Glomerular visceral epithelial cell (primary cell): Measurements from ENCODE around the gene HNRNPUL1.
"Not testable (repeated sequence)": the region's sequence is repeated elsewhere in the genome, so short reads cannot be mapped to it uniquely, and the experiment has no call there.

Experiments
- DNase-seq: peaks from one replicate; pipeline ENCODE4 v3.0.0-alpha.2; 2016; ENCODE audit errors: extremely low spot score

Gene HNRNPUL1

DNA sequence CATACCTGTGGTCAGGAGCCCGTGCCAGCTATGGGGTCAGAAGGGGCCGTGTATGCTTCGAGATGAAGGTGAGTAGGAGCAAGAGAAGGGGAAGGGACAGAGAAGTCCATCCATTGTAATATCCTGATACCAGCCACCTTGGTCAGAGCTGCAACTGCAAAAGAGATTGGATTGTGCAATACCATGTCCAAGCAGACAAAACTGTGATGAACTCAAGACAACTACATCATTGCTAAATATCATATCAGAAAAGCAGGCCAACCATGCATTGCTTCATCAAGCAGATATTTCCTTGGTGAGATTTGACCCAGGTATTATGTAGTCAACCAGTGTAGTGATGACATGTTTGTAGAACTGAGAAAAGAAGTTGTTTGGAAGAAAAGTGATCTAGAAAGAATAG, 12.1 kb downstream of the HNRNPUL1 start:
- DNase-seq, result no peak

DNA sequence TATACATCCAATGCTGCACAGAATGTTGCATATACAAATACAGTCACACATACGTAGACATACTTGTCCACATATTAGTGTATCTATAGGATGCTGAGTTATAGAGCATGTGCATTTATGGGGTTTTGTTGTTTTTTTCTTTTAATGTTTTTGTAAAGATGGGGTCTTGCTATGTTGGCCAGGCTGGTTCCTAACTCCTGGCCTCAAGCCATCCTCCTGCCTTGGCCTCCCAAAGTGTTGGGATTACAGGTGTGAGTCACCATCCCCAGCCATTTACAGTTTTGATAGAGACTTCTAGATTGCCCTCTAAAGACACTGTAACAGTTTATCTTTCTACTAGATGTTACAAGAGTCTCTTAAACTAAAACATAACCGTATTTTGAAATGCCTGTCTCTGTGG, 14.3 kb downstream of the HNRNPUL1 start:
- DNase-seq, result no peak

DNA sequence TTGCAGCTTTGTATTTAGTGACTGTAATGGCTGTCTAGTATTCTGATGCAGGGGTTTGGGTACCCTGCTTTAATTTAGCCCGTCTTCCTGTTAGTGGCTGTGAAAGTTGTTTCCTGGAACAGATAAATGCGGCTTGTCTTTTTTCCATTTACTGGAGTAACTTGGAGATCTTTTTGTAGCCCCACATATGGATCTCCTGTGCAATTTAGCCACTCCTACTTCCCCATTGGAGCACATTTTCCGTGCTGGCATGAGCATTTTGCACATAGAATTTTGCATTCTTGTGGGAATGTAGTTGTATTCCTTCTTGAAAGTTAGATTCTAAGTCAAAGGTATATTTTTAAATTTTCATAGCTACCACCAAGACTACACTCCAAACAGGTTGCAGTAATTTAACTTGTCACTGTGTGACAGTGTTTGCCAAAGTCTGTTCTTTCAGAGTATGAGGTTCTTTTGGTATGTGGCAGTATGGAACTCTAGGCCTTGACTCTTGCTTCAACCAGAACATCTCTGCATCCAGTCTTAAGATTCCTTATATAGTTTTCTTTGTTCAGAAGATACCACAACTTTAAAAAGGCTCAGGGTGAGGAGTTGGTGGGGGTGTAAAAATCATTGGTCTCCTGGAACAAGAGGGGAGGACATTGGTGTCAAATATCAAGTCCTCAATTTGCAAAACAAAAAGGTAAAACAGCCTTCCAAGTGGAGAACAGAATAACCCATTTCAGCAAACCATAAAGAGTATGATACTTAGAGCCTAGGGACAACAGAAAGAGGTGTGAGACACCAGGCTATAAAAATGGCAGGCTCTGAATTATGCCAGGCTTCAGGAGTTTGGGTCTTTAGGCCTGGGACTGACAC, 24.7 kb downstream of the HNRNPUL1 start:
- no peak for DNase-seq

DNA sequence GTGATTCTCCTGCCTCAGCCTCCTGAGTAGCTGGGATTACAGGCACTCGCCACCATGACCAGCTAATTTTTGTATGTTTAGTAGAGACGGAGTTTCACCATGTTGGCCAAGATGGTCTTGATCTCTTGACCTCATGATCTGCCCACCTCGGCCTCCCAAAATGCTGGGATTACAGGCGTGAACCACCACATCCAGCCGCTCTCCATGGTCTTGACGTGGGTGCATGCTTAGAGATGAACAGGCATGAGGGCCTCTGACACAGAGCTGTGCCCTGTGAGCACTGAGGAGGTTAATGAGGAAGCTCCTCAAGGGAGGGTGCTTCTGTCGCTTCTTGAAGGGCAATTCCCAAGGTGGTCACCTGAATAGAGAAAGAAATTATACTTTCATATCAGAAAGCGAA, 25.6 kb downstream of the HNRNPUL1 start:
- DNase-seq, result not testable (repeated sequence)

DNA sequence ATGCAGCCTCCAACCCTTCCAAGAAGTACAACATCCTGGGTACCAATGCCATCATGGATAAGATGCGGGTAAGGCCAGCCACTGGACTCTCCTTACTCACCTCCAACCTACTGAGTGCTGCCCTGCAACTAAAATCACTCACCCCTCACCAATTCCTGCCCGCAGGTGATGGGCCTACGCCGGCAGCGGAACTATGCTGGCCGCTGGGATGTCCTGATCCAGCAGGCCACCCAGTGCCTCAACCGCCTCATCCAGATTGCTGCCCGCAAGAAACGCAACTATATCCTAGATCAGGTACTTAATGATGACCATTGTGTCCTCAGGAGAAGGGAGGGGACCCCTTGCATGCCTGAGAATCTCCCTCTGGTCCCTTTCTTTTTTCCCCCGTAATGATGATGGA, 30.2 kb downstream of the HNRNPUL1 start:
- no peak for DNase-seq

DNA sequence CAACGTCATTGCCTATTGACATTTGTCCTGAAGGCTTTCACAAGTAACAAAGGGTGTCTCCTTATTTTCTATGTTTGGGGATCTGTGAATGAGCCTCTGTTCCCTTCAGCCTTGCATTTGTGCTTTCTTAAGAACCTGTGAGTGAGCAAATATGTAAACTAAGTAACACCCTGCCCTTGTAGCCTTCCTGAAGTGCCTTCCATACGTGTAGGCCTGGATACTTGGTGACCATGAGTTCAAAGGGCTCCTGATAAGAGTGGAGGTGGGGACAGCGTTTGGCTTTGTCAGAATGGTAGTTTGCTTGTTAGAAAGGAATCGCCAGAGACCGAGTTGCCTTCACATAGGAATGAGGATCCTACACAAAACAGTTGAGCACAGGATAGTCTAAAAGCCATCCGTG, 31.3 kb downstream of the HNRNPUL1 start:
- no peak for DNase-seq

DNA sequence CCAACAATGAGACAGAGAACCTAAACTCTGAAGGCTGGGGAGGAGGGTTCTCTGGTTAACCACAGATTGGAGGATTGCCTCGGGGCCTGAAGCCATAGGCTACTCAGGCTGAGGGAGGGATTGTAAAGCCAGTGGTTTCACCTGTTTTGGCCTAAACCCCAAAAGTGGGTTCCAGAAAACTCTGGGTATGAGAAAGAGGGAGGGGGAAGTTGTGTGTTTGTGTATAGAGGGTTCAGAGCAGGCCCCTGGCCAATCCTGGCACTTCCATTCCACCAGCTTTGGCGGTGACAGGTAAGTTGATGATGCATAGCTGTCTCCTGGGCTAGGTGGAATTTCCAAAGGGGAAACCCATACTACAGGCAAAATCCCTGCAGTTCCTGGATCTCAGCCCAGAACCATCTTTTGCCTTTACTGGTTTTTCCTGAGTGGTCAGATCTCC, 32.3 kb downstream of the HNRNPUL1 start:
- peak; percentile 58 for DNase-seq

DNA sequence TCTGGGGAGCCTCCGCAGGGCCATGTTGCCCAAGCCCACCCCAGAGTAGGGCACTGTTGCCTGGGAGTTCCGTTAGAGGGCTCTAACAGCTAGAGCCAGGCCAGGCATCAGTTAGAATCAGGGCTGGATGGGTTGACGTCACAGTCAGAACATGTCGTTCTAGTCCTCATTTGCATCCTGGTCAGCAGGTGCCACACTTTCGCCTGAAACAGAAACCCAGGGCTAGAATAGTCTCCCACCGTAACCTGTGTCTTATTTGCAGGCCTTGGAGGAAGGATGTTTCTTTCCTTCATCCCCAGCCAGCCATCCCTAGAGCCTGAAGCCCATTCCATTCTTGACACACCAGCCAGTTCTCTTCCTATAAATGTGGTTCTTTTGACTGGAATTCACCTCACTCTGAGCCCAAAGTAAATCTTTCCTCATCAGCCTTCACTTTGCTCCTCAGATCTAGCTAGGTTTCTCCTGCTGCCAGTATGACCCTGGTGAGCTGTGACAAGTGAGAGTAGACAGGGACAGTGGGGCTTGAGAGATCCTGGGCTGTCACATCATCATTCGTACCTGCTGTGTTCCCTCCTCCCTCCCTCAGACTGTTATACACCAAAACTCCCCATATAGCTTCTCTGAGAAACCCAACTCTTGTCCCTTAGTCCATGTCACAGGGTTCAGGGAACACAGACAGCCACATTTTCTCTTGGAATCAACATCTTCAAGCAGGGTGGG, 33.6 kb downstream of the HNRNPUL1 start:
- no peak for DNase-seq

DNA sequence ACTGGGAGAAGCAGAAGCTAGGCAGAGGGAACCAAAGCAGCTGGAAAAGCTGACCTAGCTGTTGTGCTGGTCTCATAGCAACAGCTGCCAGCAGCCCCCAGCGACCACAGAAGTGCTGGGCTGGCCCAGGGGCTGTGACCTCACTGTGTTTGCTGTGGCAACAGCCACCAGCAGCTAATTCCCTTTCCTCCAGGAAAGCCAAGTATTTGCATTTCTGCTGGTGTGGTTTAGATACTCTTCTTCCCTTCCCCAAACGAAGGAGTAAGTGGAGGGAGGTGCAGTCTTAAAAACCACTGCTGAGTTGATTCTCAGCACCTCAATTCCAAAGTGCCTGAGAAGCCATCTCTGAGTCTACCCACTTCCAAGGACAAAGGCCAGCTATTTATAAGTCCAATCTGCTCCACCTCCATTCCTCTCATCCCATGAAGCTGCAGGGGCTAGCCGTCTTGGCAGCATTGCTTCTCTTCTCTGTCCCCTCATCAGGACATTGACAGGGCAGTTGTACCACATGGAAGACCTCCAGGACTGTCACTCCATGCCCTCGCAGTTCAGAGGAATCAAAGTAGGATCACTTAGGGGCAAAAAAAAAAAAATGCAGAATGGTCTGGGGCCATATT, 34.3 kb downstream of the HNRNPUL1 start:
- peak; percentile 89 for DNase-seq

DNA sequence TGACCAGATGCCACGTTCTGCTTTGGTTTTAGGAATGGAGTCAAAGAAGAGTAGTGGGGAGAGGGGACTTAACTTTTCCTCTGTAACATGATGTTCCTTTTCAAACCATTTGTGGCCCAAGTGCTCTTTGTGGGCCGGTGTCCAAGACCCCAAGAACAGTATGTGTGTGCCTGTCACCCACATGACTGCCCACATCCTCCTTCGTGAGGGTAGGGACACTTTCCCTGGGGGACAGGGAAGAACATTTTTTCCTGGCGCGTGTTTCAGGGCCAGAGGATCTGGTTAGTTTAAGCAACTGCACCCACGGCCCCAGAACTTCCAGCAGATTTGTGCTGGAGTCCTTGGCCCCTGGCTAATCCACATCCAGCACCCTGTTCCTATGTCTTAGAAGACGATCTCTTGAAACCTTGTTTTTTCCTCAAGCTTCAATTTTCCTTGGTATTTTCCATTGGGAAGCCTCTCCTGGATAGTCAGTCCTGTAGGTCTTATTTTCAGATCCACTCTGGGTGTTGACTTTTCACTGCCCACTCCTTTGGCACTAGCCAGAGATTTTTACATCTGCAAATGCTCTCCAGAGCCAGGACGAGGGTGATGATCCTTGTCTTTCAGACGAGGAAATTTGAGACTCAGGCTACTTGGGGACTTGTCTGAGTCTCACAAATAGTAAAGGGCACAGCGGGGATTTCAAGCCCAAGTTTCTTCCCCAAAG, 35.0 kb downstream of the HNRNPUL1 start:
- no peak for DNase-seq

DNA sequence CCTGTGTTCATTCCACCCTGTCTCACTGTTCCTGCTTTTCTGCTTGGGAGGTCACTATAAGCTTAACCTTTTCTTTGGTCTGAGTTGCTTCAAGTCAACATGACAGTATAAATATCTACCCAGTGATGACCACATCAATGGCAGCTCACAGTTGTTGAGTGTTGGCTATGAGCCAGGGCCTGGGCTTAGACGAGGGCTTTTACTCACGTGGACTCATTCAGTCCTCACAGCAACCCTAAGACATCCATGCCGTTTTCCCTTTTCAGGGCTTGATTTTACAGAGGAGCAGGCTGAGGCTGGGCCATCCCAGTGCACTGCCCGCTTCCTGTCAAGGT, 35.5 kb downstream of the HNRNPUL1 start:
- peak; percentile 70 for DNase-seq

DNA sequence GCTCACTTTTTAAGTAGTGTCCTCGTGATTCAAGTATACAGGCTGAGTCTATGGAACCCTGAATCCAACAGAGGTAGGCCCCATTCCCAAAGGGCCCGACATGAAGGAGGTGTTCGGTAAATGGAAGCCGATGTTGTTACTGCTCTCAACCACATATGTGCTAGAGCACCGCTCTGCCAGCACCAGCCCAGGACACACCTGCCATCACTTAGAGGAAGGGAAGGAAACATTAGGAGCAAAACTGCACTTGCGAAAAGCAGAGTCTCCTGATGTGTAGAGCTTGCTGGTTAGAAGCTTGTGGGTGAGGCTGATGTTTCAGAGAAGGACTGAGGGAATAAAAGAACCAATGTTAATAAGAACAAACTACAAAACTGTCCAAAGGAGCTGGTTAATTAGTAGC, 36.4 kb downstream of the HNRNPUL1 start:
- DNase-seq, result no peak

DNA sequence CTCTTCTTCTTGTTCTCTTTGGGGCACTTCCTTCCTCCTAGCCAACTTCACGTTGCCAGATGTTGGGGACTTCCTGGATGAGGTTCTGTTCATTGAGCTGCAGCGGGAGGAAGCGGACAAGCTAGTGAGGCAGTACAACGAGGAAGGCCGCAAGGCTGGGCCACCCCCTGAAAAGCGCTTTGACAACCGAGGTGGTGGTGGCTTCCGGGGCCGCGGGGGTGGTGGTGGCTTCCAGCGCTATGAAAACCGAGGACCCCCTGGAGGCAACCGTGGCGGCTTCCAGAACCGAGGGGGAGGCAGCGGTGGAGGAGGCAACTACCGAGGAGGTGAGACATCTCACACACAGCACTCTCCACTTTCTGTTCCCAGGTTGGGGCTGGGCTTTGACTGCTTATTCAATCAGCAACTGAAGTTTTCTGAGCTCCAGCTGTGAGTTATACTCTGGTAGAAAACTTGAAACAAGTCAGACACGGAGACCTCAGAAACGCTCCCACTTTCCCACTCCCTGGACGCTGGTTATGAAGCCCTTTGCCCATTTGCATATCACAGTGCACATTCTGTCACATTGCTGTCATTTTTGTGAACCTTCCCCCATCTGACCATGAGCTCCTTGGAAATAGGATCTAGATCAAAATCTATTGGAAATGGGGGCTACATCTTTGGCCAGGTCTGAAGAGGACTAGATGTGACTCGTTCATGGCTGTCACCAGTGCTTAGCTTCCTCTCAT, 38.6 kb downstream of the HNRNPUL1 start:
- DNase-seq, result no peak

DNA sequence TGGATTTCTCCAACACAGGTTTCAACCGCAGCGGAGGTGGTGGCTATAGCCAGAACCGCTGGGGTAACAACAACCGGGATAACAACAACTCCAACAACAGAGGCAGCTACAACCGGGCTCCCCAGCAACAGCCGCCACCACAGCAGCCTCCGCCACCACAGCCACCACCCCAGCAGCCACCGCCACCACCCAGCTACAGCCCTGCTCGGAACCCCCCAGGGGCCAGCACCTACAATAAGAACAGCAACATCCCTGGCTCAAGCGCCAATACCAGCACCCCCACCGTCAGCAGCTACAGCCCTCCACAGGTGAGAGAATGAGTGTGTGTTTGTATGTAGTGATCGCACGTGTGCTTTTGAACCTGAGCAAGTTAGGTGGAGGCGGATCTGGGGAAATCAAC, 39.8 kb downstream of the HNRNPUL1 start:
- DNase-seq, result no peak

DNA sequence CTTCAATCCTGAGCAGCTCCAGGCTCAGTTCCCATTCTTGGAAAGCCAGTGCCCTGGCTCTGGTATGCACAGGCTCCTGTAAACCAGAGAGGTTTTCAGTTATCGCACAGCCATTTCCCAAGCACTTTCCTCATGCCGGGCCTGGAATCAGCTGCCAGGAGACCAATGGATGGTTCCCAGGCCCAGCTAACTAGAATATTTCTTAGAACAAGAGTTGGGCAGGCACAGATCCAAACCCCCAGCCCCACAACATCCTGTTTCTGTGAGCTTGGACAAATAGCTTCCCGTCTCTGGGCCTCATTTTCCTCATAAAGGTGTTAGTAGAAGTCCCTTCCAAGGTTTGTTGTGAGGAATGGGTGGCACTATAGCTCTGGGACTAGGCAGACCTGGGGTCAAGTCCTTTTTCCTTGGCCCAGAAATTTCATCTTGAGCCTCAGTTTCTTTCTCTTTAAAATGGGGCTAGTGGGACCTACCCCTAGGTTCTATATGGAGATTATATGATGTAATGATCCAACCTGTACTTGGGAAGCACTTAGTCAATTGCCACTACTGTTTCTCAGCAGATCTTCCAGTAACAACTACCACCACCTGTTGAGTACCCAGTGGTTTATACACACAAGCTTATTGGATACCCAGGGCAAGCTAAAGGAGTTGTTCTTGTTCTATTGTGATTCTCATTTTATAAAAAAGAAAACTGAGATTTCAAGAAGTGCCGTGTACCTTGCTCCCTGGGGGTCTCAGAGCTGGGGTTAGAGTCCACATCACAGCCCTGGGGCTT, 40.7 kb downstream of the HNRNPUL1 start:
- no peak for DNase-seq

DNA sequence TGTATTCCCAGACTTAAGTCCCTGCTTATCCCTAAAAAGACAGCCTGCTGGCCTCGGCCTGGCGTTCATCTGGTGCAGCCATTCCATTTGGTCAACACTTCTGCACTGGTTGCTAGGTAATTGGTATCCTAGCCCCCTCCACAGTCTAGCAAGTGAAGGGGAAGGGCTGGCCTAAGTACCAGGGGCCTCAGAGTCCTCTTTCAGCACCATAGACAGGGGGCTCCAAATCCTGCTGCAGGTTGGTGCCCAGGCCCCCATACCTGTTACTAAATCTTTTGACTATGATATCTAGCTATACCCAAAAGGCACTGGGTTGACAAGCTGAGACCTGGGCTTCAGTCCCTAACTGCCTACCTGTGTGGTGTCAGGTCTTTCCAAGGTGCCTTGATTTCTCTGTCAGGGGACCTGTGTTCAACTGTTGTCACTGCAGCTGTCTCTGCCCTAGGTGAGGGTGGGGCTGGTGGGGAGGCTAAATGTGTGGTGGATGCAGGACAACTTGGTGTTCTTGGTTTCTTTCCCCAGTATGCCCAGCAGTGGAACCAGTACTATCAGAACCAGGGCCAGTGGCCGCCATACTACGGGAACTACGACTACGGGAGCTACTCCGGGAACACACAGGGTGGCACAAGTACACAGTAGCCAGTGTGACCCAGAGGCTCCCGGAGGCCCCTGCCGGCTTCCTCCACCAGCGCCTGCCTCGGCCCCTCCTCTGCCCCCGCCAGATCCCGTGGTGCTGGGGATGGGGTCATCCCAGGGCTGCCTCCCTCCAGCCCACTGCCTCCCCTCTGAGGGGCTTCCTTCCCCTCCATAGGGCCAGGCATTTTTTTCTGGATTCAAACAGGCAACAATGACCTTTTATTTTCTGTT, 42.0 kb downstream of the HNRNPUL1 start:
- DNase-seq, result no peak

DNA sequence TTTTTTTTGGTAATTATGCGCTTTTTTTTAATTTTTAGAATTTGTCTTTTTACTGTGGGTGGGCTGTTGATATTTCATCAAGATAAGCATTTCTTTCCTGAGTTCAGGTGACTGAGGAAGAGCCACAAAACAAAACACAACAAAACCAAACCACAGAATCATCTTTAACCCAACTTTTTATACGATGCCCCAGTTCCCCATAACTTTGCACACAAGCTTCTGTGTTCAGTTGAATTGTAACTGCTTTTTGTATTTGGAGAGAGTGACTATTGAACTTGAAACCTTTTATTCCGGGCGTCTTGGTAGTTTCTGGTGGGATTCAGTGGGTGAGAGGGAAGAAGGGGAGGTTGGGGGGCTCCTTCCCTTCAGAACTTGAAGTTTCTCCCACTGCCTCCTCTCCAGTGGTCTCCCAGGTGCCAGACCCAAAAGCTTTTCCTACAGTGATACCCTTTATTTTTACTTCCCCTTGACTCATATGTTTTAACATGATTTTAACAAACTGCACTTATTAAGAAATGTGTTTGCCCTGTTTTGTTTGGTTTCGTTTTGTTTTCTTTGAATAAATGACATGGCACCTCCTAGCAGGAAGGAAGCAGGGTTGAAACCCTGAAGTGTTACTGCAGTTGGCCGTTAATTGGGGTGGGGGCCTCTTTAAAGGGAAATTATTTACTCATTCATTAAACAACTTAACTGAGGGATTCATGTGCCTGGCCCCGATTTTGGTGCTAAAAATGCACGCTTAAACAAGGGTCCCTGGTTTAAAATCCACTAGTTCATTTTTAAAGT, 43.1 kb downstream of the HNRNPUL1 start:
- DNase-seq, result no peak

DNA sequence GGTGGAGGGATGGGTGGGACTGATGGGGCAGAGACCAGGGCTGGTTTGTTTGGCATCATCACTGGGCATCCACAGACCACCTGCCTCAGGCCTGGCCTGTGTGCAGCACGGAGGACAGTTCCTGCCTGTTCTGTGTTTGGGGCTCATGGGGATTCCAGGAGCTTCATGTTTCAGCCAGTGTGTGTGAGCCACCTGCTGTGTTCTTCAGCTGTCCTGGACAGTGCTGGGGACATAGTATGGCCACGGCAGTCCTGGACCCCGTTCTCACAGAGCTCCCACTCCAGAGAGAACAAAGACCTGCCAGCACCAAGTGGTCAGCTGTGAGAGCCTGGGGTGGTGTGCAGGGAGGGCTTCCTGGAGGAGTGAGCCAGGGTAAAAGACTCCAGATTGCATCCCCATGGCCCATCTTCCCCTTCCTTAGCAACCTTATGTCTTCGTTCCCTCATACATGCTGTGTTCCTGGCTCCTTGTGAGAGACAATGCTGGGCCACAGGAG, 43.8 kb downstream of the HNRNPUL1 start:
- no peak for DNase-seq
